ENCODE measurements around the gene PDE4A. TPM values are rescaled to one million over a fixed set of nuclear protein-coding genes. Genes with fewer than 3 reads are reported as not detected.

PDE4A gene
- total and polyA plus RNA-seq, 2 of the 8 experiments (the other 6 are each of a cell fraction or from before 2014, with no cell fraction given) = 2.0 to 4.4 TPM

DNA sequence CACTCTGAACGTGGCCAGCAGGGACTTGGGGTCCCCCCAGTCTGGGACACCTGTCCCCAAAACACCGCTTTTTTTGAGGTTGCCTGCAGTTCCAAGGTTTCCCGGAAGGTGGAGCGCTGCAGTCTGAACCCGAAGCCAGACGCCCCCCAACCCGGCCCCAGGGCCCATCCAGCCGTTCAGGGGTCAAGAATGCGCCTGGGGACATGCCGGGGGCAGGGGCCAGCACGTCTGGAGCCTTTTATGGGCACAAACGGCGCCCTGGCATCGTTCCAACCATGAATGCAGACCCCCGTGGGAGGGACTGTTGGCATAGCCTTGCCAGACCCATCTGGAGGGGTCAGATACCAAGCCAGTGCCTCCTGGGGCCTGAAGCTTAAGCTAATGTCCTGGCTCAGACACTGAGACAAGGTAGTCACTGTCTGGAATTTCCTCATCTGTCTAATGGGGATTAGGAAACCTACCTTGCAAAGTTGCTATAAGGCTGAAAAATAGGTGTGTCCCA lies 90.0 kb downstream of the PDE4A start:
- DNase-seq (ENCODE audit: low read depth in 1 of 2, low spot score in 2 of 2) (peak in 1 of 2 experiments; percentile 98), FAIRE-seq (no peak)
- no peak overlapping the region for H3K56ac ChIP-seq (replicated peaks; ENCODE audit: insufficient read length, low read depth, low read length)
- peaks cover 24 to 30% (median 29%) of the 10 kb centered on the region in 4 experiments; a peak in 6 of 7 replicates for H3K27me3 ChIP-seq (replicated peaks in 1 of 4; ENCODE audit: control insufficient read depth in 3 of 4, extremely low read depth in 1 of 4, insufficient read depth in 3 of 4, low read length in 3 of 4)
- H4K20me1 ChIP-seq (replicated peaks in 1 of 2; ENCODE audit: control insufficient read depth in 1 of 2, insufficient read depth in 2 of 2, low read length in 2 of 2) = peaks cover 1 to 4% of the 10 kb centered on the region in 2 experiments
- H2BK12ac ChIP-seq (ENCODE audit: low read depth, low read length) = no peak overlapping the region
- H3K4me2 ChIP-seq (ENCODE audit: insufficient read depth in 1 of 2, low read depth in 2 of 2, low read length in 2 of 2) = peak overlapping the region in 1 of 2 experiments; percentile 45; a peak in 3 of 4 replicates
- H4K8ac ChIP-seq (ENCODE audit: extremely low read depth, insufficient read depth, low read length) = no peak overlapping the region; the same call in 1 of the 2 replicates
- WGBS, 2 experiments (ENCODE audit: extremely low coverage in 1 of 2, insufficient coverage in 1 of 2, insufficient read length in 1 of 2, insufficient replicate concordance in 2 of 2, low coverage in 1 of 2, low lambda C conversion rate in 2 of 2, missing lambda C conversion rate in 1 of 2) = 15% methylated on average over 15 of the region's 15 CpGs; no CpG with 5 or more reads in 1 of the 2 experiments
- no peak overlapping the region for H3K9ac ChIP-seq (replicated peaks in 1 of 4; ENCODE audit: extremely low read depth in 1 of 4, low read depth in 3 of 4, low read length in 3 of 4)
- H3K79me2 ChIP-seq (ENCODE audit: control insufficient read depth in 1 of 2, insufficient read depth in 2 of 2, low read length in 2 of 2) = no peaks in the 10 kb centered on the region
- no peak overlapping the region for H3K14ac ChIP-seq (ENCODE audit: insufficient read length)
- no peak overlapping the region for H4K5ac ChIP-seq (ENCODE audit: insufficient read length, low read depth, low read length)
- peak overlapping the region; percentile 71; the same call in 1 of the 2 replicates for H2BK5ac ChIP-seq (ENCODE audit: low read depth, low read length)
- H4K91ac ChIP-seq (replicated peaks; ENCODE audit: insufficient read length, low read length) = no peak overlapping the region
- H3K4ac ChIP-seq (replicated peaks; ENCODE audit: insufficient read length, low read depth, low read length) = no peak overlapping the region
- no peaks in the 10 kb centered on the region for H3K9me3 ChIP-seq (ENCODE audit: insufficient read depth in 2 of 2, low read depth in 1 of 2, low read length in 1 of 2)
- H3K27ac ChIP-seq (ENCODE audit: low read depth, low read length) = no peak overlapping the region
- no peaks in the 10 kb centered on the region for H3K36me3 ChIP-seq (ENCODE audit: control insufficient read depth in 2 of 4, insufficient read depth in 4 of 4, low read length in 3 of 4)
- POLR2A ChIA-PET (ENCODE audit: partially characterized antibody) = interaction anchor here (0.6 to 1.7 kb wide), 3 partner anchors 10 to 33 kb away, joined by 3 to 6 read pairs (median 3); no protein-coding TSS in a partner anchor
- no peak overlapping the region; the same call in 1 of the 2 replicates for H2BK20ac ChIP-seq (ENCODE audit: low read length)
- peak overlapping the region; percentile 64 for H2BK120ac ChIP-seq (replicated peaks; ENCODE audit: low read depth, low read length)
- peak overlapping the region; percentile 71 for H3K18ac ChIP-seq (ENCODE audit: extremely low read depth, low read length)
- H3K79me1 ChIP-seq (ENCODE audit: low read depth, low read length) = no peaks in the 10 kb centered on the region
- no peak overlapping the region for H3K23ac ChIP-seq (ENCODE audit: insufficient read length)
- peaks cover 0 to 15% (median 8%) of the 10 kb centered on the region in 4 experiments; a peak in 6 of 7 replicates for H3K4me1 ChIP-seq (replicated peaks in 1 of 4; ENCODE audit: control insufficient read depth in 3 of 4, insufficient read depth in 4 of 4, low read length in 3 of 4)
- peaks cover 10% of the 10 kb centered on the region for H3K23me2 ChIP-seq (ENCODE audit: low read depth, low read length)
- CTCF ChIA-PET (ENCODE audit: partially characterized antibody) = interaction anchor here (0.6 to 6.5 kb wide), 24 partner anchors 8 to 269 kb away, joined by 3 to 55 read pairs (median 6); partner anchors contain the start of gene S1PR5
- H3K4me3 ChIP-seq (ENCODE audit: extremely low read depth in 1 of 4, insufficient read depth in 2 of 4, low read depth in 3 of 4, low read length in 4 of 4) = no peak overlapping the region; a peak in 1 of 8 replicates
- H2AFZ ChIP-seq (ENCODE audit: low read length) = peak overlapping the region; percentile 31; the same call in 1 of the 2 replicates
- no peak overlapping the region for H2AK5ac ChIP-seq (ENCODE audit: low read depth, low read length)
- H2BK15ac ChIP-seq (ENCODE audit: low read length) = no peak overlapping the region
- TF ChIP-seq RXRA (IDR thresholded peaks at IDR 0.05; ENCODE audit: insufficient read depth, low read depth, low read length) (peak; percentile 82; the same call in 1 of the 2 replicates), RAD21 (IDR thresholded peaks at IDR 0.05 in 1 of 2, conservative IDR thresholded peaks at IDR 0.05 in 1 of 2; ENCODE audit: low read depth in 2 of 2, low read length in 2 of 2) (peak; percentile 27 to 55; a peak in 3 of 4 replicates), GABPA (IDR thresholded peaks at IDR 0.05; ENCODE audit: borderline replicate concordance, insufficient read depth, low read length) (0 out of 2 replicates have a peak, but pooled peaks have one; percentile 20), SRF (IDR thresholded peaks at IDR 0.05; ENCODE audit: low read depth, low read length) (peak; percentile 87), TEAD4 (IDR thresholded peaks at IDR 0.05; ENCODE audit: low read depth, low read length) (0 out of 2 replicates have a peak, but pooled peaks have one; percentile 36)
- TF ChIP-seq, protein P1, sequence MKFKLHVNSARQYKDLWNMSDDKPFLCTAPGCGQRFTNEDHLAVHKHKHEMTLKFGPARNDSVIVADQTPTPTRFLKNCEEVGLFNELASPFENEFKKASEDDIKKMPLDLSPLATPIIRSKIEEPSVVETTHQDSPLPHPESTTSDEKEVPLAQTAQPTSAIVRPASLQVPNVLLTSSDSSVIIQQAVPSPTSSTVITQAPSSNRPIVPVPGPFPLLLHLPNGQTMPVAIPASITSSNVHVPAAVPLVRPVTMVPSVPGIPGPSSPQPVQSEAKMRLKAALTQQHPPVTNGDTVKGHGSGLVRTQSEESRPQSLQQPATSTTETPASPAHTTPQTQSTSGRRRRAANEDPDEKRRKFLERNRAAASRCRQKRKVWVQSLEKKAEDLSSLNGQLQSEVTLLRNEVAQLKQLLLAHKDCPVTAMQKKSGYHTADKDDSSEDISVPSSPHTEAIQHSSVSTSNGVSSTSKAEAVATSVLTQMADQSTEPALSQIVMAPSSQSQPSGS (IDR thresholded peaks at IDR 0.05; ENCODE audit: low read length) = no peak
- TF ChIP-seq, protein P2, sequence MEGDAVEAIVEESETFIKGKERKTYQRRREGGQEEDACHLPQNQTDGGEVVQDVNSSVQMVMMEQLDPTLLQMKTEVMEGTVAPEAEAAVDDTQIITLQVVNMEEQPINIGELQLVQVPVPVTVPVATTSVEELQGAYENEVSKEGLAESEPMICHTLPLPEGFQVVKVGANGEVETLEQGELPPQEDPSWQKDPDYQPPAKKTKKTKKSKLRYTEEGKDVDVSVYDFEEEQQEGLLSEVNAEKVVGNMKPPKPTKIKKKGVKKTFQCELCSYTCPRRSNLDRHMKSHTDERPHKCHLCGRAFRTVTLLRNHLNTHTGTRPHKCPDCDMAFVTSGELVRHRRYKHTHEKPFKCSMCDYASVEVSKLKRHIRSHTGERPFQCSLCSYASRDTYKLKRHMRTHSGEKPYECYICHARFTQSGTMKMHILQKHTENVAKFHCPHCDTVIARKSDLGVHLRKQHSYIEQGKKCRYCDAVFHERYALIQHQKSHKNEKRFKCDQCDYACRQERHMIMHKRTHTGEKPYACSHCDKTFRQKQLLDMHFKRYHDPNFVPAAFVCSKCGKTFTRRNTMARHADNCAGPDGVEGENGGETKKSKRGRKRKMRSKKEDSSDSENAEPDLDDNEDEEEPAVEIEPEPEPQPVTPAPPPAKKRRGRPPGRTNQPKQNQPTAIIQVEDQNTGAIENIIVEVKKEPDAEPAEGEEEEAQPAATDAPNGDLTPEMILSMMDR (IDR thresholded peaks at IDR 0.05; ENCODE audit: control extremely low read depth in 1 of 3, insufficient read depth in 1 of 3, low read depth in 1 of 3, low read length in 3 of 3) = peak; percentile 64 to 81 (median 77)

Measured in H1 (cell line).